HG02678 (cell line): ENCODE measurements around the gene POU3F1.

ENCODE experiments used
- ATAC-seq: cut with Tn5 transposase; IDR thresholded peaks from one replicate; pipeline ENCODE4 v1.9.1; 2021; ENCODE audit warnings: mild to moderate bottlenecking, moderate library complexity; ENCODE audit not compliant: unreplicated experiment

POU3F1 gene

DNA sequence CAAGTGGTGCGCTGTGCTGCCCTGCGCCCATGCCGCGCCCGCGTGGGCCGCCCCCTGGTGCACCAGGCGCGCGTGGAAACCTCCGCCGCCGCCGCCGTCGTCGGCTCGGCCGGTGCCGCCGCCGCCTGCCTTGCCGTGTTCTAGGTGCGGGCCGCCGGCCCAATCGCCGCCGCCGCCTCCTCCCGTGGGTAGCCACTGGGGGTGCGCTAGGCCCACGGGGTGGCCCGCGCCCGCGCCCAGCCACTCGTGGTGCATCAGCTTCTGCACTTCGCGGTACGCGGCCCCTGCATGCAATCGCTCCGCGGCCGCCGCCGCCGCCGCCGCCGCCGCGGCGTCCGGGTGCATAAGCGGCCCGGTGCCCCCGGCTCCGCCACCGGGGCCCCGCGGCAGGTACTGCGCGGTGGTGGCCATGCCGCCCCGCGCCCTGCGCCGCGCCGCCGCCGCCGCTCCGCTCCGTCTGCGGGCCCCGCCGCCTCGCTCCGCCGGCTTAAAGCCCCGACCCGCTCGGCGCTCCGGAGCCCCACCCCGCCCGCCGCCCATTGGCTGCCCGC is at the start of gene POU3F1:
TSS of gene POU3F1 (minus strand) at position 461 of the 551 bp plus-strand sequence. CDS start at position 411, 50 bp downstream.
- no peak for ATAC-seq

DNA sequence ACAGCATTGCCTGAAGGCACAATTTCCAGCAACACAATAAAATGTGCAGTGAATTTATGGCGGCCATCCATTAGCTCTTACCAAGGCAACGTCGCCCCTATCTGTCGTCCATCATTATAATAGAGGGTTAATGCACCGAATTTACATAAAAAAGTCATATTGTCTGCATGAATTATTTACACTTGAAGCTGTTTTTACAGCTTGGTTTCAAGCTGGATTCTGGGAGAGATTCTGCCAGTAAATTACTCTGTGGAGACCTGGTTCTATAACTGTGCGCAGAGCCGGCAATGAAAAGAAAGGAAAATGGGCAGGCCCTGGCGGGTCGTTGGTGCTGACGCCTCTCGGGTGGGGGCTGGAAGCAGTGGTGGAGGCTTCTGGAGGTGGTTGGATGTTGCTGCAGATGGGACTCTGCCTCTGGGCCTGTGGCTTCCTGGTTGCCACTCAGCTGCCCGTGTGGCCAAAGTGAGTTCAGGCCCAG is 48.9 kb upstream of the POU3F1 start:
- no peak for ATAC-seq

DNA sequence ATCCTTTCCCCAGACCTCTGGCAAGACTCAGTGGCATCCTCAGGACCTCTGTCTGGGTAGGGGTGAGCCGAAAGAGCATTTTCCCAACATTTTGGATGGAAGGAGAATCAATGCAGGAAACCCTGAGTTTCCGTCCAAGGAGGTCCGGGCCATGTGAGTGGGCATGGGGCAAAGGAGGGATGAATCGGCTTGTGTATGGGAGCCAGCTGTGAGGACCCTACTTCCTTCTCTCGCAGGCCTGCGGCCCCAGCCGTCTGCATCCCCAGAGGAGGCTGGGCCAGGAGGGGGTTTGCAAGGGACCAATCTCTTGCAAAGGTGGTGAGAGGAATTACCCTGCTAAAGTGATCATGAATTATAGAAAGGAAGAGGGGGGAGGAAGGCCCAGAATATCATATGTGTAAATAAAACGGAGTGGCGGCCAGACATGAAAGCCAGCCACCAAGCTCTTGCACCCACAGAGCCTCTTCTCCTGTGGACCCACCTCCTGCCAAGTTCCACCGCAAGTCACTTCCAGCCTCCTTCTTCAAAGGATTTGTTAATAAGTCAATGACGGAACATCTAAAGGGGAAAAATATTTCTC is 48.2 kb upstream of the POU3F1 start:
- no peak for ATAC-seq

DNA sequence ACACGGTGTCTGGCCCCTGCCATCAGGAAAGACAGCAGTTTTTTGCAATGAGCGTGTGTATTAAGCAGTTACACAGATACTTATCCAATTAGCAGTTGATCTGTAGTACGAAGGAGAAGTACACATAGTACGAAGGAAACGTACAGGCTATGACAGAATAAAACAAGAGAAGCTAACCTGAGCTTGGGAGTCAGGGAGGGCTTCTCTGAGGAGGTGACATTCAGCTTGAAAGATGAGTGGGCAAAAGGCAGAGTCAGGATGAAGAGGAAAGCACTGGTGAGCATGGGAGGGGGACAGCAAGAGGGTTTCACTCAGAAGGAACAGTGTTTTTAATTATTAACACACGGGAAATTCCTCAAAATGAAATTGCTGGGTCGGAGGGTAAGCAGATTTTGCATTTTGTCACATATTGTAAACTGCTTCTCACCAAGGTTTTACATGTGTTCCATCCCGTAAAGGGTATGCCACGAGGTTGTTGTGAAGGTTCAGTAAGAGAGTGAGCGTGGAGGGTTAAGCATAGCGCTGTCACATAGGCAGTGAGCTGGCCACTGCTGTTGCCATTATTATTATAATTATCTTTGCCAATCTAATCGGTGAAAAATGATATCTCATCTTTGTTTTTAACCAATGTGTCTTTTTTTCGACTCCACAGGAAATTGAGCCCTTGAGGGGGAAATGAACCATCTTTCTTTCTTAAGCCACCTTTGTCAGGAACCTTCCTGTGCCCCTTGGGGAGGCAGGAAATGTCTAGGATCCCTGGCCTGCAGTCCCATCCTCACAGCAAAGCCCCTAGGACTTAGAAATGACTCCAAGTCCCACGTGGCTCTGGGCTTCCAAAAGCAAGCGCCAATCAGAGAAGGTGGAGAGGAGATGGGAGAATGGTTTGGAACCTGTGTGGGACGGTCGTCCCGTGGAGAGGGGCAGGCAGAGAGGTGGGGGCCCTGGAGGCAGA is 47.3 kb upstream of the POU3F1 start:
- peak; percentile 43 for ATAC-seq

DNA sequence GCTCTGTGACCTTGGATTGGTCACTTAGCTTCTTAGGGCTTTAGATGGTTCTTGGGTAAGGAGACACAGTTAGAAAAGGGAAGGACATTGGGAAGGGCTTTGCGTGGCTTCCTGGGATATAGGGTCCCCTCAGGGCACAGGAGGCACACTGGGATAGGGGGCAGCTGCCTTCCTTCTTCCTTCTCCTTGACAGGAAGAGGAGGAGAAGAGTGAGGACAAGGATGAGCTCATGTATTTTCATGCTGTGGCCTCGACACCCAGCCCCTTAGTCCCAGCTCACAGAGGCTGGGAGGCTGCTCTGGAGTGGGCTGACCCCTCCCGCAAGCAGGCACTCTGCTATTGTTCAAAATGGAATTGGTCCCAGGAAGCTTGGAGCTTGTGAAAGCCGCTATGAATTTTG is 45.7 kb upstream of the POU3F1 start:
- ATAC-seq: no peak

DNA sequence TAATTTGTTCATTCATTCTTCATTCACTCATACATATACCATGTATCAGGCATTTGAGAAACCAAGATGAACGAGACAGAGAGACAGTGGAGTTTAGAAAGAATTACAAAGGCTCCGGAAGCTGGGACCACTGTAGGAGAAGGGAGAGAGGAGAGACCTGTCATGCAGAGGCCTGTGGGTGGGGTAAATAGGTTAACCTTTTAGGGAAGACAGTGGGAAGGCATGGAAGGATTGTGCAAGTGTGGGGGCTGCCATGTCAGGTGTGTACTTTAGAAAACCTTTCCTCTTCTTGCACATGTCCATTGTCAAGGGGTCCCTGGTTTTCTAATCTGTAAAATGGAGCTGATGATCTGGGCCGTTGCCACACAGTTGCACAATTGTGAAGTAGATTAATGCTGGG is 44.2 kb upstream of the POU3F1 start:
- ATAC-seq: no peak

DNA sequence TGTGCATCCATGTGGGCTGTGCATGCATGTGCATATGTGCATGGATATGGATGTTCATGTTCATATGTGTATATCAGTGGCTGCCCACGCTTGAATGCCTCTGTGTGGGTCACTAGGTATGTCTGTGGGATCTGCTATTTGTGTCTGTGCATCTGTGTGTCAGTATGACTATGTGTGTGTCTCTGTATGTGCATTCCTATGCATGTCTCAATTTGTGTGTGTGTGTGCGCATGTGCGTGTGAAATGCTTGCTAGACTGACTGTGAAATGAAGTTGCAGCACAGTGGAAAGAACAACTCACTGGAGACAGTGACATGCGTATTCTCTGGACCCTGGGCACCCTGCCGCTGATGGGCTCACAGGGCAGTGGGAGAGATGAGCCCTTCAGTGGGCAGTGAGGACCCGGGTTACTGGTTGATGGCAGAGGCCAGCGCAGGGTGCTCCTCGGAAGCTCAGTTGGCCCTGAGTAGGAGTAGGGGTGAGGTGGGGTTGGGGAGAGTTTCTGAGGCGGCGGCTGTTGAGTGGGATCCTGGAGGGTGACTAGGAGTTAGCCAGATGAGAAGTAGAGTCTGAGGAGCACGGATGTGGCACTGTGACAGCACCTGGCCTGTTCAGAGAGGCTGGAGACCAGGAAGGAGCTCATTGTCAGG is 43.2 kb upstream of the POU3F1 start:
- ATAC-seq: no peak

DNA sequence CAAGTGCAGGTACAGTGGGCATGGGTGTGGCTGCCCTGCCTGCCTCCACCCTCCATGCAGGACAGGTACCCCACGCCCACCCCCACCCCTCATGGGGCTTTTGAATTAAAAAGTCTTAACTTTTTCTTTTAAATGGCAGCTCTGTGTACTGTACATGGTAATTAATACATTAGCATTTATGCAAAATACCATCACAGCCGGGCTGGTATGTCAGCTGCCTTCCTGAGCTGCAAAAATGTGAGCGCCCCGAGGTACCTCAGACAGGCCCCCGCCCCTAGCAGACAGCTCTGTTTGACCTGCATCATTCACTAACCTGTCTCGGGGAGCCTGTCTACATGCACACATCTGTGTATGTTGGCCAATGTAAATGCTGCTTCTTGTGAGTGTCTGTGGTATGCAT is 42.2 kb upstream of the POU3F1 start:
- ATAC-seq: no peak

DNA sequence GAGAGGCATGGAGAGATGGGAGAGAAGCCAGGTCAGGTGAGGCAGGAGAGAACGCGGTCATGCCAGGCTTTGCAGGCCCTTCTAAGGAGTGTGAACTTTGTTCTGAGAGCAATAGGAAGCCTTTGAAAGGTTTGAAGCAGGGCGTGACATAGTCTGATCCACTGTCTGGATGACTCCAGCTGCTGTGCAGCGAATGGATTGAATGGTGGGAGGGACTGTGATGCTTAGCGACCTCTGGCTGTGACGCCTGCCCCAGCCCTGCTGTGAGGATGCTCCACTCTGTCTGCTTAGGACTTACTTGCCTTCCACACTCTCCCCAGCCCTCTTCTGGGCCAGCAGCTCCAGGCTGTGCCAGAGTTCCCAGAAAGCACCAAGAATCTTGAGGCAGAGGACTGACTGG is 41.8 kb upstream of the POU3F1 start:
- no peak for ATAC-seq

DNA sequence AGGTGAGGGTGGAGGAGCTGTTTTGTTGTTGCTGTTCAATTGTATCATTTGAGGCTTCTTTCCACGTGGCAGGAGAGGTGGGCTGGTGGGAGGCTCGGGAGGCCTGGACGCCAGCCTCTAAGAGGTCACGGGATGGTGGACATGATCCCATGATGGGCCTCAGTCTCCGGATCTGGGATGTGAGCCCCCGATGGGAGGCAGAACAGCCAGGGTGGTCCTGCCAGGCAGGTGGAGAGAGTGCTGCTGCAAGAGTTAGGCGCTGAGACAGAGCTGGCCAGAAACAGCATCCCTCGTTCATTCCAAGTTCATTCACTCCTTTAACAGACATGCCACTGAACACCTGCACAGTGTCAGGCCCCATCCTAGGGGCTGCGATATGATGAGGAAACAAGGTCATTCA is 41.1 kb upstream of the POU3F1 start:
- ATAC-seq: no peak

DNA sequence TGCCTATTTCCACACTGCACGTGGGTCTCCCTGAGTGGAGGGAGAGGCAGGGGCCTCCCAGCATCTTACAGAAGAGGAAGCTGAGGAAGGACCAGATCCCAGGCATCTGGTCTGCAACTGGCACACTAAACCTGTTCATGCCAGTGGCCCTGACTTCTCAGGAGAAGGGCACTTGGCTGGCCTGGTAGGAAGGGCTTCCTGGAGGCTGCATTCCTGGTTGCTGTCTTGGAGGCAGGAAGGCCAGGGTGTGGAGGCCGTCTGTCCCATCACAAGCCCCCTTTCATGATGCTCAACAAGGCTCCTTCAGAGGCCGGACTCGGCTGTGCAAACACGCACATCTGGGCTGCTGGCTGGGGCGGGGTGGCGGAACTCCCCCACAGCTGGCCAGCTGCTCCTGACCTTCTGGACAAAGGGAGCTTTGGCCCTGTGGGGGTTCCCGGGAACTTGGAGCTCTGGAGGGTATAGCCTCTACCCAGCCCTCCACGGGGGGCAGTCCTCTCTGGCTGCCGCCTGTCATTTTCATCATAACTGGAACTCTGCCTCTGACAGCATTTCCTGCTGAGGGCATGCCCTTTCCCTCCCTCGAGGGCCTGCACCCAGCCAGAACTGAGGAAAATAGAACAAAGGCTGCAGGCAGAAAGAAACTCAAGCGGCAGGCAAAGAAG is 39.2 kb upstream of the POU3F1 start:
- no peak for ATAC-seq

DNA sequence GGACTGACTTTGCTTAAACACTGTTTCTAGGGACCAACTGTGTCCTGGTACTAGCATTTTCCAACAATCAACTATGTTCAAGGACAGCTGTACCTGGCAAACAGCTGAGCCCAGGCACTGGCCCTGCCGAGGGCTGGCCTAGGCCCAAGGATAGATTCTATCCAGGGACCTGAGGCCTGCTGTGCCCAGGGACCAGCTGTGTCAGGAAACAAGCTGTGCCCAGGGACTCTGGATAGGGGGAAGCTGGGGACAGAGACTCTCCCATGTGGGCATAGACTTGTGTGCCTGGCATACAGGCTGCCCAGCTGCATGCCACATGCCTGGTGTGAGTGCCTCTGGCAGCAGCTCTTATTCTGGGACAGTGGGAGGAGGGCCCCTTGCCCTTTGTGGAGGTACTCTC is 38.1 kb upstream of the POU3F1 start:
- ATAC-seq: no peak

DNA sequence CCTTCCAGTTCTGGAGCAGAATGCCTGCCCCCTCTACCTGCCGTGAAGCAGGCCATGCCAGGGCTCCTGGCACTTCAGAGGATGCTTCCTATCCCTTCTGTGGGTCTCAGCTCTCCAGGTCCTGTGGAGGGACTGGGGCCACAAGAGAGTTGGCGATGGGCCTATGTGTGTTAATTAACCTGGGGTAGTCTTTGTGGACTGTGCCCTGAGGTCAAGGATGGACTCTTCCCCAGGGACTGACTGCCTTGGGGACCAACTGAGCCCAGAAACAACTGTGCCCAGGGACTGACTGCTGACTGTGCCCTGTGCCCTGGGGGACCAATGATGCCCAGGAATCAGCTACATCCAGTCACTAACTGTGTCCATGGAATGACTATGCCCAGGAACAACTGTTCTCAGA is 37.5 kb upstream of the POU3F1 start:
- no peak for ATAC-seq

DNA sequence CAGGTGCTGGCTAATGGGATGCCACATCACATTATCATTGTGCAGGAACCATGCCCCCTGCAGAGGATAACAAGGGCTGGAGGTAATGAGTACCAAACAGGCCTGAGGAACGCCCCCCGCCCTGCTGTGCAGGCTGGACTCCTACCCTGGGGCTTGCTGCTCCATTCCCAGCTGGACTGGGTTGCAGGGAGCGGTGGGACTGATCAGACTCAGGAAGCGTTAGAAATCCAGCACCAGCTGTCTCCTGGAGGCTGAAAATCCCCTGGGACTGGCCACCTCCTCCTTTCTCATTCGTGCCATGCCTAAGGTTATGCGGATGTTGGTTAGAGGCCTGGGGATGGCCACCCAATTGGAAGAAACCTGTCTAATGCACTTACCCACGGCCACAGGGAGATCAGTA is 36.9 kb upstream of the POU3F1 start:
- ATAC-seq: no peak

DNA sequence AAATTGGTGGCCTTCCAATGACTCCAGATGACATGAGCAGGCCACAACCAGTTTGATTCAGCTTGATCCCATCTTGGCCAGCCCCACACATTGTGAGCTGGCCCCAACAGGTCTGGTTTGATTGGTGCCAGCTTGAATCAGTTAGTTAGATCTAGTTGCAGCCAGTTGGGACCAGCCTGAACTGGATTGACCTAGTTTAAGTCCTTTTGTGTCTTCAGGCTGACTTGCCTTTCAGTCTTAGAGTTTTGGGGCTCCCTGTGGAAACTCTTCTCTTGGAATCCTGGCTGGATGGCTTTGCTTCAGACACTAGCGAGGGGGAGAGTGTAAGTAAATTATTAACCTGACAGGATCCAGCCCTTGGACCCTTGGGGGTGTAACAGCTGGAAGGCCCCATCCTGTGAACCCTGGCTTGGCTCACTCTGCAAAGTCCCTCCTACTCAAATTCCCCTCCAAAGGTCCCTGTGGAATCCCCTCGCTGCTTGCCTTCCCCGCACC is 36.2 kb upstream of the POU3F1 start:
- no peak for ATAC-seq

DNA sequence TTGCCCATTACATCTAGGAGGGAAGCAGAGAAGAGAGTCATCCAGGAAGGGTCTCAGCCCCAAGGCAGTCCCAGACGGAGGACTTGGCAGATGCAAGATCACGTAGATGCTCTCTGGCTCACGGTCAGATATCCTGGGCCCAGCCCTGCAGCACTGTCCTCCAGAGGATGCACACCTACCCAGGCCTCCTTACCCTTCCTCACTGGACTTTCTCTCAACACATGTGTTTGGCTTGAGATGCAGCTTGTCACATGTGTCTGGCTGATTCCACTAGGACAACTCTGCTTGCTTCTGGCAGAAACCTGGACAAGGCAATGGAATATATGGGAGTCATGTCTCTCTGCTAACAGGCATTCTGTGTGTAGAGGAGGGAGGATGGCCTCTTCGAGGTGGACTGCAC is 32.4 kb upstream of the POU3F1 start:
- no peak for ATAC-seq

DNA sequence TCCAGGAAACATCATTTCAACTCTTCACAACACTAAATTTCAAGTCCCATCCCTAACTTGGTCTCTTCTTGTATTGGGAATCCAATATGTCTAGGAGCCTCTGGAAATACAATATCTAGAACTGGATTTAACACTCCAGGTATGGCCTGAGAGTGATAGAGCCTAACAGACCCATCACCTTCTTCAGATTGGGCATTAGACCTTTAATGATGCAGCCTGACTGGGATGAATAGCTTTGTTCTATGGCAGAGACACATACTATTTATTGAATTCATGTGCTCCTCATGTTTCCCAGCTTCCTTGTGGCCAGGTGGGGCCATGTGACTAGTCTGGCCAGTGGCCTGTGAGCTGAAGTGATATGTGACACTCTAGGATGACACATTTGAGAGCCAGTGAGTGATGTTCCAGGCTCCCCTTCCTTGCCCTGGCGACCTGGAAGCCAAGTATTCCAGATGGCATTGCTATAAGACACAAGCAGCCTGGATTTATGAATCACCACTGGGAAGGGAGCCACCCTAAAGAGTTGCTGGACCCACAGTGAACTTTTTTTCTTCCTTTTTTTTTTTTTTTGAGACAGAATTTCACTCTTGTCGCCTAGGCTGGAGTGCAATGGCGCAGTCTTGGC is 31.0 kb upstream of the POU3F1 start:
- ATAC-seq: no peak

DNA sequence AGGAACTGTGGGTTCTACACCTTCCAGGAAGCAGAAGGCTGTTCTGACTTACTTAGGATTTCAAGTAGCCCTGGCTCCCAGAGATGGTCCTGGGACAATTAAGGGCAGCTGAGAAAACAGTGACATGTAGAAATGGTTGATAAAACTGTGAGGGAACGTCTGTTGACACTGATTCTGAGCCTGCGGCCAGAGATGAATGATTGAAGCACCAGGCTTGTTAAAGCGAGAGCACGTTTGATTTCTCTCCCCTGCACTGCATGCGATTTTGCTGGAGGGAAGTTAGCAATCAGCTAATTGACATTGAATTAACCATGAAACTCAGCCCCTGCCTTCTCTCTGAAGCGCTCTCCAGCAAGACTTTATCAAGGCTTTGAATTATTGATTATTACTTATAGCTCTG is 29.9 kb upstream of the POU3F1 start:
- no peak for ATAC-seq

DNA sequence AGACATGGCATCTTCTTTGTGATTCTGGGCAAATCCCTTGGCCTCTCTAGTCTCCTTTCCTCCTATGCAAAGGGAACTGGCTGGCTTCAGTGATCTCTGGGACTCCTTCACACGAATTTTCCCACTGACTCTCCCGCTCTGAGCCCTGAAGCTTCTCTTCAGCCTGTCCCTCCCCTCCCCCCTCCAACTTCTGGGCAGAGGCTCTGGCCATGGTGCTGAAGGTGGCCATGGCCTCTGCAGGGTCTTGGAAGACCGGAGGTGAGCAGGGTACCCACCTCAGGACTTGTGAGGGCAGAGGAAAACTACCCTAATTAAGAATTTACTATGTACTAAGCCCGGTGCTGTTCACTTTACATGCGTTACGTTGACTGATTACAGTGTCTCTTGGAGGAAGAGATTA is 29.4 kb upstream of the POU3F1 start:
- no peak for ATAC-seq

DNA sequence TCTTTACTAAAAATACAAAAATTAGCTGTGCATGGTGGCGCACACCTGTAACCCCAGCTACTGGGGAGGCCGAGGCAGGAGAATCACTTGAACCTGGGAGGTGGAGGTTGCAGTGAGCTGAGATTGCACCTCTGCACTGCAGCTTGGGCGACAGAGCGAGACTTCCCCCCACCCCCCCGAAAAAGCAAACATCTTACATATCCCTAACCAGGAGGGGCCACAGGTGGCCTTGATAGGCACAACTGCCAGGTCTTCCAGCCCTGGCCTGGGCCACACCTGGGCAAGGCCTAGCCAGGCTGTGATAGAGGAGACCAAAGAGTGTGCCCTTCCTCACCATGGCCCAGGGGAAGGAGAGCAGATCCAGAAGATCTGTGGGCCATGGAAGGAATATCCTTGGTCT is 28.6 kb upstream of the POU3F1 start:
- ATAC-seq: no peak
